ENCODE data around the gene BEX4. TPM values are rescaled to one million over a fixed set of nuclear protein-coding genes. Genes with fewer than 3 reads are reported as not detected.
A peak's percentile ranks its signal among the peaks of the same experiment; 100 is the strongest.

Gene BEX4
- total and polyA plus RNA-seq, 2 donors (not counting 3 experiments of a cell fraction or from before 2014, with no cell fraction given) = 17.8 to 30.3 TPM

DNA sequence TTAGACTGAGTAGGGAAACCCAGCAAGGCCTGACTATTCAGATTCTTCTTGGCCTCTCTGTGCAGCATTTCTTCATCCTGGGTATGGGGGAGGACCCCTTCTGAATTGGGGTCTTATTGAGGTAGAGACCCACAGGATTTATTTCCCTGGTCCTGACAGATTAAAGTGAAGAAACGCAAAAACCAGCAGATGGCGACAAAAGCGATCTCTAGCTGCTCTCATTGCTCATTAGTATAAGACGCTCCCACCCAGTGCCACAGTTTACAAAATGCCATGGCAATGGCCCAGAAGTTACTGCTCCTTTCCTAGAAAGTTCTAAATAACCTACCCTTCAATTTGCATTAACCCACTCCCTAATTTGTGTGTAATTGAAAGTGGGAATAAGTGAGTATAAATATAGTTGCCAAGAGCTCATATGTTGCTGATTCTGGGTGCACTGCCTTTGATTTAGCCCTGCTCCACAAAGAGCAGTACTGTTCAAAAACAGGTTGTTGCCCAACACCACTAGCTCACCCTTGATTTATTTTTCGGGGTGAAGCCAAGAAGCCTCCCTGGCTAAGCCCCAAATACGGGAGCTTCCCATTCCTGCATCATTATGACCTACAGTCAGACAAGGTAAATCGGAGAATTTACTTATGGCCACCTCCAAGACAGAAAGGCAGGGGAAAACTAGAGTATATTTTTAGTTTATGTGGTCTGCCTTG, 3.7 kb upstream of the BEX4 start:
- CTCF ChIA-PET = interaction anchor here (0.6 to 3.5 kb wide), 22 partner anchors 9 to 279 kb away, joined by 3 to 71 read pairs (median 5); partner anchors contain the start of genes TCEAL8 and TCEAL9
- Histone ChIP-seq H3K27me3 (ENCODE audit: control insufficient read depth in 2 of 2, insufficient read depth in 2 of 2, low read length in 2 of 2) (peaks cover 0 to 4% of the 10 kb centered on the region in 2 experiments), H4K20me1 (replicated peaks; ENCODE audit: control insufficient read depth, extremely low read depth, insufficient read depth, low read length) (no peaks in the 10 kb centered on the region), H2AFZ (ENCODE audit: low read depth, low read length) (no peak overlapping the region), H3K4me1 (ENCODE audit: control insufficient read depth, extremely low read depth, insufficient read depth, low read length) (peaks cover 5% of the 10 kb centered on the region), H3K4me3 (replicated peaks in 1 of 3; ENCODE audit: insufficient read depth in 1 of 3, low read depth in 1 of 3, low read length in 3 of 3) (no peak overlapping the region), H3K4me2 (ENCODE audit: insufficient read depth, low read length) (no peak overlapping the region), H3K36me3 (ENCODE audit: control insufficient read depth in 2 of 2, extremely low read depth in 1 of 2, insufficient read depth in 2 of 2, low read length in 2 of 2) (no peaks in the 10 kb centered on the region), H3K9ac (replicated peaks; ENCODE audit: extremely low read depth, insufficient read depth, low read length) (no peak overlapping the region), H3K9me1 (replicated peaks; ENCODE audit: control insufficient read depth, extremely low read depth, insufficient read depth, low read length) (no peaks in the 10 kb centered on the region), H3K79me2 (ENCODE audit: control insufficient read depth, insufficient read depth, low read length) (no peaks in the 10 kb centered on the region), H3K27ac (ENCODE audit: insufficient read depth, low read depth, low read length) (no peak overlapping the region), H3K9me3 (replicated peaks; ENCODE audit: control insufficient read depth, insufficient read depth, low read length) (no peaks in the 10 kb centered on the region)
- FAIRE-seq (peak; percentile 35), DNase-seq (ENCODE audit: low read depth, low spot score) (peak; percentile 54)
- dilution Hi-C loops (cut with MboI; ENCODE audit: extremely low pct_ligation_motif_present, low sequenced_read_pairs) = no loop called here
- POLR2A ChIA-PET = no interaction called here
- no TSS peak for BruUV-seq (replicated peaks)
- no peak for TF ChIP-seq JUN (IDR thresholded peaks at IDR 0.05; ENCODE audit: borderline replicate concordance, insufficient read depth, insufficient read length, low read depth)
- no peak for TF ChIP-seq FOS (IDR thresholded peaks at IDR 0.05; ENCODE audit: borderline replicate concordance, insufficient read depth, low read length)
- no peak for TF ChIP-seq MAX (IDR thresholded peaks at IDR 0.05; ENCODE audit: insufficient read depth, insufficient read length)
- TF ChIP-seq, protein P1, sequence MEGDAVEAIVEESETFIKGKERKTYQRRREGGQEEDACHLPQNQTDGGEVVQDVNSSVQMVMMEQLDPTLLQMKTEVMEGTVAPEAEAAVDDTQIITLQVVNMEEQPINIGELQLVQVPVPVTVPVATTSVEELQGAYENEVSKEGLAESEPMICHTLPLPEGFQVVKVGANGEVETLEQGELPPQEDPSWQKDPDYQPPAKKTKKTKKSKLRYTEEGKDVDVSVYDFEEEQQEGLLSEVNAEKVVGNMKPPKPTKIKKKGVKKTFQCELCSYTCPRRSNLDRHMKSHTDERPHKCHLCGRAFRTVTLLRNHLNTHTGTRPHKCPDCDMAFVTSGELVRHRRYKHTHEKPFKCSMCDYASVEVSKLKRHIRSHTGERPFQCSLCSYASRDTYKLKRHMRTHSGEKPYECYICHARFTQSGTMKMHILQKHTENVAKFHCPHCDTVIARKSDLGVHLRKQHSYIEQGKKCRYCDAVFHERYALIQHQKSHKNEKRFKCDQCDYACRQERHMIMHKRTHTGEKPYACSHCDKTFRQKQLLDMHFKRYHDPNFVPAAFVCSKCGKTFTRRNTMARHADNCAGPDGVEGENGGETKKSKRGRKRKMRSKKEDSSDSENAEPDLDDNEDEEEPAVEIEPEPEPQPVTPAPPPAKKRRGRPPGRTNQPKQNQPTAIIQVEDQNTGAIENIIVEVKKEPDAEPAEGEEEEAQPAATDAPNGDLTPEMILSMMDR (IDR thresholded peaks at IDR 0.05; ENCODE audit: extremely low read depth in 1 of 2, insufficient read depth in 1 of 2, low read depth in 1 of 2, low read length in 2 of 2) = peak; percentile 33 to 38
- TF ChIP-seq MYC (IDR thresholded peaks at IDR 0.05; ENCODE audit: low read depth, low read length) = no peak
- TF ChIP-seq POLR2AphosphoS5 (IDR thresholded peaks at IDR 0.05; ENCODE audit: insufficient read depth, low read depth, low read length) = no peak
- no peak for TF ChIP-seq GATA2 (IDR thresholded peaks at IDR 0.05; ENCODE audit: insufficient read depth, insufficient read length, low read depth, low read length)
- TF ChIP-seq POLR2A (IDR thresholded peaks at IDR 0.05; ENCODE audit: low read depth, low read length) = no peak
- intact Hi-C loops (cut with micrococcal nuclease) = loop anchor here (1.0 to 5.0 kb wide), 4 partner anchors 37 to 278 kb away; no protein-coding TSS in a partner anchor

Measured in endothelial cell of umbilical vein (primary cell).